Measurements from ENCODE around the gene PPM1L.
A peak's percentile ranks its signal among the peaks of the same experiment; 100 is the strongest.

Gene PPM1L

GRCh38 chr3:161038725-161039124 is 282.7 kb downstream of the PPM1L start:
- DNase-seq (ENCODE audit: low read depth, low spot score) = peak; percentile 34

- DNase-seq (ENCODE audit: low read depth, low spot score) = no peak
Observed at GRCh38 chr3:161042023-161042501, 286.0 kb downstream of the PPM1L start.

- DNase-seq (ENCODE audit: low read depth, low spot score) = no peak
Observed at GRCh38 chr3:161043336-161044035, 287.5 kb downstream of the PPM1L start.

- no peak for DNase-seq (ENCODE audit: low read depth, low spot score)
Observed at GRCh38 chr3:161049683-161050248, 293.7 kb downstream of the PPM1L start.

- no peak for DNase-seq (ENCODE audit: low read depth, low spot score)
Observed at GRCh38 chr3:161050935-161051334, 294.9 kb downstream of the PPM1L start.

GRCh38 chr3:161051856-161052255 is 295.8 kb downstream of the PPM1L start:
- no peak for DNase-seq (ENCODE audit: low read depth, low spot score)

- no peak for DNase-seq (ENCODE audit: low read depth, low spot score)
Observed at GRCh38 chr3:161054860-161055604, 299.0 kb downstream of the PPM1L start.

- DNase-seq (ENCODE audit: low read depth, low spot score) = no peak
Observed at GRCh38 chr3:161064413-161064812, 308.4 kb downstream of the PPM1L start.

GRCh38 chr3:161066930-161067329 is 310.9 kb downstream of the PPM1L start:
- no peak for DNase-seq (ENCODE audit: low read depth, low spot score)

- DNase-seq (ENCODE audit: low read depth, low spot score) = no peak
Observed at GRCh38 chr3:161067335-161067734, 311.3 kb downstream of the PPM1L start.

- no peak for DNase-seq (ENCODE audit: low read depth, low spot score)
Observed at GRCh38 chr3:161069511-161070251, 313.6 kb downstream of the PPM1L start.

- peak; percentile 5 for DNase-seq (ENCODE audit: low read depth, low spot score)
Observed at GRCh38 chr3:161070252-161070930, 314.4 kb downstream of the PPM1L start.

- DNase-seq (ENCODE audit: low read depth, low spot score) = no peak
Observed at GRCh38 chr3:161070980-161071663, 315.1 kb downstream of the PPM1L start.

GRCh38 chr3:161072211-161072621 is 316.2 kb downstream of the PPM1L start:
- DNase-seq (ENCODE audit: low read depth, low spot score) = no peak

- no peak for DNase-seq (ENCODE audit: low read depth, low spot score)
Observed at GRCh38 chr3:161072751-161073150, 316.7 kb downstream of the PPM1L start.

GRCh38 chr3:161073181-161073580 is 317.1 kb downstream of the PPM1L start:
- DNase-seq (ENCODE audit: low read depth, low spot score) = no peak

- DNase-seq (ENCODE audit: low read depth, low spot score) = no peak
Observed at GRCh38 chr3:161081633-161082032, 325.6 kb downstream of the PPM1L start.

GRCh38 chr3:161082063-161082462 is 326.0 kb downstream of the PPM1L start:
- DNase-seq (ENCODE audit: low read depth, low spot score) = no peak

GRCh38 chr3:161083131-161083530 is 327.1 kb downstream of the PPM1L start:
- no peak for DNase-seq (ENCODE audit: low read depth, low spot score)

GRCh38 chr3:161084277-161084676 is 328.2 kb downstream of the PPM1L start:
- DNase-seq (ENCODE audit: low read depth, low spot score) = no peak

GRCh38 chr3:161093895-161094294 is 337.9 kb downstream of the PPM1L start:
- no peak for DNase-seq (ENCODE audit: low read depth, low spot score)
